Trophoblast cell (in vitro differentiated cells and primary cell): ENCODE results near the gene PRAMEF11.
"Not testable (repeated sequence)": the region's sequence is repeated elsewhere in the genome, so short reads cannot be mapped to it uniquely, and the experiment has no call there.

Source experiments
- DNase-seq, 2 donors: peaks; one replicate each; pipeline ENCODE4 v3.0.0-alpha.2; 2016
- H2AFZ ChIP-seq: 2 replicates; pipeline ENCODE4 v1.6.1; 2013; ENCODE audit warnings: low read length, moderate library complexity, mild to moderate bottlenecking; ENCODE audit not compliant: insufficient read depth, poor library complexity
- H2AK5ac ChIP-seq: 2 replicates; pipeline ENCODE4 v1.6.1; 2013; ENCODE audit warnings: mild to moderate bottlenecking, low read length
- H2BK120ac ChIP-seq: 2 replicates; pipeline ENCODE4 v1.6.1; 2013; ENCODE audit warnings: low read length, mild to moderate bottlenecking, moderate library complexity; ENCODE audit not compliant: insufficient read depth, poor library complexity
- H2BK12ac ChIP-seq: 2 replicates; pipeline ENCODE4 v1.6.1; 2013; ENCODE audit warnings: mild to moderate bottlenecking, low read length, moderate library complexity
- H2BK5ac ChIP-seq: 2 replicates; pipeline ENCODE4 v1.6.1; 2013; ENCODE audit warnings: low read length, low read depth, moderate library complexity, mild to moderate bottlenecking; ENCODE audit not compliant: poor library complexity
- H3K14ac ChIP-seq: 2 replicates; pipeline ENCODE4 v1.6.1; 2013; ENCODE audit warnings: mild to moderate bottlenecking, low read length
- H3K18ac ChIP-seq: 2 replicates; pipeline ENCODE4 v1.6.1; 2013; ENCODE audit warnings: mild to moderate bottlenecking, low read length
- H3K23ac ChIP-seq: 2 replicates; pipeline ENCODE4 v1.6.1; 2013; ENCODE audit warnings: low read length
- H3K27ac ChIP-seq: 2 replicates; pipeline ENCODE4 v1.5.1; 2013; ENCODE audit warnings: low read depth, mild to moderate bottlenecking, inconsistent platforms, low read length, moderate library complexity
- H3K27me3 ChIP-seq: 2 replicates; pipeline ENCODE4 v1.6.1; 2013; ENCODE audit warnings: inconsistent platforms, mild to moderate bottlenecking, low read length, moderate library complexity; ENCODE audit not compliant: insufficient read depth
- H3K36me3 ChIP-seq, 2 experiments: 1 replicate in 1 of 2; 2 replicates in 1 of 2; pipeline ENCODE4 v1.6.1; 2013; ENCODE audit warnings: low read length in 2 of 2, mild to moderate bottlenecking in 2 of 2, moderate library complexity in 1 of 2; ENCODE audit not compliant: insufficient read depth in 2 of 2, control insufficient read depth in 1 of 2
- H3K4ac ChIP-seq: 2 replicates; pipeline ENCODE4 v1.6.1; 2013; ENCODE audit warnings: low read depth, mild to moderate bottlenecking, low read length, moderate library complexity
- H3K4me1 ChIP-seq, 2 experiments: 1 replicate in 1 of 2; 2 replicates in 1 of 2; pipeline ENCODE4 v1.6.1; 2013; ENCODE audit warnings: low read length in 2 of 2, mild to moderate bottlenecking in 2 of 2, moderate library complexity in 1 of 2; ENCODE audit not compliant: insufficient read depth in 2 of 2, control insufficient read depth in 1 of 2
- H3K4me2 ChIP-seq: 2 replicates; pipeline ENCODE4 v1.6.1; 2013; ENCODE audit warnings: inconsistent platforms, mild to moderate bottlenecking, low read length, moderate library complexity
- H3K4me3 ChIP-seq: 2 replicates; pipeline ENCODE4 v1.5.1; 2013; ENCODE audit warnings: mild to moderate bottlenecking, low read depth, low read length, inconsistent platforms
- H3K79me1 ChIP-seq: one replicate; pipeline ENCODE4 v1.6.1; 2013; ENCODE audit warnings: low read length
- H3K79me2 ChIP-seq: 2 replicates; pipeline ENCODE4 v1.6.1; 2013; ENCODE audit warnings: low read length, mild to moderate bottlenecking; ENCODE audit not compliant: control insufficient read depth, insufficient read depth, poor library complexity
- H3K9ac ChIP-seq: 2 replicates; pipeline ENCODE4 v1.6.1; 2013; ENCODE audit warnings: mild to moderate bottlenecking, low read length
- H3K9me3 ChIP-seq: 2 replicates; pipeline ENCODE4 v1.6.1; 2013; ENCODE audit warnings: low read depth, mild to moderate bottlenecking, control low read depth, inconsistent platforms, low read length; ENCODE audit not compliant: insufficient read depth
- H4K12ac ChIP-seq: 2 replicates; pipeline ENCODE4 v1.6.1; 2013; ENCODE audit warnings: low read depth, mild to moderate bottlenecking, low read length, moderate library complexity
- H4K8ac ChIP-seq: 2 replicates; pipeline ENCODE4 v1.6.1; 2013; ENCODE audit warnings: low read depth, mild to moderate bottlenecking, low read length, moderate library complexity
- H4K91ac ChIP-seq: one replicate; pipeline ENCODE4 v1.6.1; 2013; ENCODE audit warnings: low read depth, mild to moderate bottlenecking, low read length, moderate library complexity
- WGBS: extraction: QIAGEN DNeasy Blood & Tissue Kit; methylation state at CpG from one replicate; pipeline ENCODE4 v1.1.7; 2013; ENCODE audit warnings: missing lambda C conversion rate; ENCODE audit not compliant: insufficient read length, insufficient coverage; ENCODE audit errors: extremely low coverage; 5-methylcytosine and 5-hydroxymethylcytosine counted together

The PRAMEF11 gene

DNA sequence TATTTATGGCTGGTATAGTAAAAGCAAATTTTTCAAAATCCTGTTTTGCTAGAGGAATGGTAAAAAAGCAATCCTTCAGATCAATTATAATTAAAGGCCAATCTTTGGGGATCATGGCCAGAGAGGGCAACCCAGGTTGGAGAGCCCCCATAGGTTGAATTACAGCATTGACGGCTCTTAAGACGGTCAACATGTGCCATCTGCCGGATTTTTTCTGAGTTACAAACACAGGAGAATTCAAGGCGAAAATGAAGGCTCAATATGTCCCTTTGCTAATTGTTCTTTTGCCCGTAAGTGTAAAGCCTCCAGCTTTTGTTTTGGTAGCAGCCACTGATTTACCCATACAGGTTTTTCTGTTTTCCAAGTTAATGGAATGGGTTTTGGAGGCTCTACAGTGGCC lies 49.7 kb downstream of the PRAMEF11 start:
- H3K4me3 ChIP-seq, H3K79me2 ChIP-seq, H3K14ac ChIP-seq, DNase-seq, H2AFZ ChIP-seq, H3K36me3 ChIP-seq, H3K27ac ChIP-seq, H3K9me3 ChIP-seq, H2AK5ac ChIP-seq, H2BK120ac ChIP-seq, H3K9ac ChIP-seq, H4K91ac ChIP-seq, H4K8ac ChIP-seq, H3K4me1 ChIP-seq, H2BK5ac ChIP-seq, H3K23ac ChIP-seq, H2BK12ac ChIP-seq, H3K27me3 ChIP-seq, H3K4me2 ChIP-seq, H3K18ac ChIP-seq, H3K79me1 ChIP-seq, H4K12ac ChIP-seq, H3K4ac ChIP-seq: not testable (repeated sequence)
- no CpG with 5 or more reads among the region's 5 CpGs for WGBS

DNA sequence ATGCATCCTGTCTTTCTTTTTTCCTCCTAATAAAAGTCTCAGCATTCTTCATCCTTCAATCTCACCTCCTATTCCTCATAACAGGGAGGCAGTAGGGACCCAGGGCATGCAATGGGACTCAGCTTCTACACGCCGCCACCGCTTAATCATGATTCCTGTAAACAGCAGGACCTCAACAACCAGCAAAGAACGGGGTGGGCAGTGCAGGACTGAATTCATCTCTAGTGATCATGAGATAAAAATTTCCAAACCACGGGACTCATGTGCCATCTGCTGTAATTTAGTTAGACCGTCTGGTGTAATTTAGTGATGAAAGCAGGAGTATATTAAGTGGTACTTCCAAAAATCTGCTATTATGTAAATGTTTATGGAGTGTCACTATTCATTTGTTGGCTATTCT lies 52.3 kb downstream of the PRAMEF11 start:
- no peak overlapping the region for H3K4ac ChIP-seq
- no peak overlapping the region for H2BK12ac ChIP-seq
- no peak for DNase-seq
- H4K91ac ChIP-seq: no peak overlapping the region
- H3K27me3 ChIP-seq: no peaks in the 10 kb centered on the region
- H3K79me2 ChIP-seq: no peaks in the 10 kb centered on the region
- no peak overlapping the region for H4K12ac ChIP-seq
- WGBS: no CpG with 5 or more reads among the region's 6 CpGs
- no peak overlapping the region for H3K9ac ChIP-seq
- H3K18ac ChIP-seq: no peak overlapping the region
- H3K27ac ChIP-seq: no peak overlapping the region
- no peak overlapping the region for H3K4me3 ChIP-seq
- no peak overlapping the region for H2AK5ac ChIP-seq
- no peak overlapping the region for H3K23ac ChIP-seq
- H3K14ac ChIP-seq: no peak overlapping the region
- no peak overlapping the region for H2BK5ac ChIP-seq
- H2AFZ ChIP-seq: no peak overlapping the region
- no peak overlapping the region for H3K4me2 ChIP-seq
- no peaks in the 10 kb centered on the region for H3K4me1 ChIP-seq
- no peaks in the 10 kb centered on the region for H3K79me1 ChIP-seq
- H2BK120ac ChIP-seq: no peak overlapping the region
- H4K8ac ChIP-seq: no peak overlapping the region
- no peaks in the 10 kb centered on the region for H3K36me3 ChIP-seq
- peaks cover 2% of the 10 kb centered on the region for H3K9me3 ChIP-seq

DNA sequence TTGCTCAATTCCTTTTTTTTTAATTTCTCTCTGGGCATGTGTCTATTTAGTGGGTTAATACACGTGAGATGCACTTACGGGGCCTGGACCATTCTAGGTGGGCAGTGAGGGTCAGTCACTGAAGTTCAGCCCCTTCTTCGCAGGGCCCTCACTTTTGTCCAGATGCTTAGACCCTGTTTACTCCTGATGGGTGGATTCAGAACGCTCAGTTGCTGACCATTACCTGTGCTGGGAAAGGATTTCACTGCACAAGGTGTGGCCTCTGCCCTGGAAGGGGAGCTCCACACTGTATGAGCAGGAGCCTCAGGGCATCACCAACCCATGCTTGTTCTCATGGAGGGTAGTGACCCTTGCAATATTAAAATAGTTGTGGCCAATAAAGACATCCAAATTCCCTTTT lies 53.1 kb downstream of the PRAMEF11 start:
- no peak overlapping the region for H2AFZ ChIP-seq

DNA sequence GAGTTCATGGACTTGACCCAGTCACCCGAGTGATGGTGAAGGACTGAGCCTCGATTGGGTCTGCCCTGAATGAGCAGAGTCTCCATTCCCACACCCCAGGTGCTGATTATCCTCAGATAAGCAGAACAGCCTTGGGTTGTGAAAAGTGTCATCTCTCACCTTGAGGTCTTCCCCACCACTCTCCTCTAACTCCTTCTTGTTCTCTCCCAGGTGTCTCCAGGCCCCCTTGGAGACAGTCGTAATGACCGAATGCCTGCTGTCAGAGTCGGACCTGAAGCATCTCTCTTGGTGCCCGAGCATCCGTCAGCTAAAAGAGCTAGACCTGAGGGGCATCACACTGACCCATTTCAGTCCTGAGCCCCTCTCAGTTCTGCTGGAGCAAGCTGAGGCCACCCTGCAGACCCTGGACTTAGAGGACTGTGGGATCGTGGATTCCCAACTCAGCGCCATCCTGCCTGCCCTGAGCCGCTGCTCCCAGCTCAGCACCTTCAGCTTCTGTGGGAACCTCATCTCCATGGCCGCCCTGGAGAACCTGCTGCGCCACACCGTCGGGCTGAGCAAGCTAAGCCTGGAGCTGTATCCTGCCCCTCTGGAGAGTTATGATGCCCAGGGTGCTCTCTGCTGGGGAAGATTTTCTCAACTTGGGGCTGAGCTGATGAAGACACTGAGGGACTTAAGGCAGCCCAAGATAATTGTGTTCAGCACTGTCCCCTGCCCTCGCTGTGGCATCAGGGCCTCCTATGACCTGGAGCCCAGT lies 54.2 kb downstream of the PRAMEF11 start:
- Histone ChIP-seq H2BK120ac (no peak overlapping the region), H2AK5ac (no peak overlapping the region), H2BK5ac (no peak overlapping the region), H3K4ac (no peak overlapping the region), H3K79me1 (no peaks in the 10 kb centered on the region), H3K9me3 (peaks cover 3% of the 10 kb centered on the region), H3K9ac (no peak overlapping the region), H3K18ac (no peak overlapping the region), H3K23ac (no peak overlapping the region), H3K36me3 (no peaks in the 10 kb centered on the region), H3K27me3 (no peaks in the 10 kb centered on the region), H3K14ac (no peak overlapping the region), H3K4me2 (no peak overlapping the region), H4K91ac (no peak overlapping the region), H3K4me1 (no peaks in the 10 kb centered on the region), H4K12ac (no peak overlapping the region), H3K79me2 (no peaks in the 10 kb centered on the region), H3K4me3 (no peak overlapping the region), H2AFZ (no peak overlapping the region), H4K8ac (no peak overlapping the region), H3K27ac (no peak overlapping the region), H2BK12ac (no peak overlapping the region)
- no CpG with 5 or more reads among the region's 15 CpGs for WGBS
- DNase-seq: no peak

More for the DNA sequence above, 53.1 kb downstream of the PRAMEF11 start:
- Histone ChIP-seq H3K23ac (no peak overlapping the region), H3K4me1 (no peaks in the 10 kb centered on the region), H2BK12ac (no peak overlapping the region), H2AK5ac (no peak overlapping the region), H4K91ac (no peak overlapping the region), H3K18ac (no peak overlapping the region), H4K12ac (no peak overlapping the region), H4K8ac (no peak overlapping the region), H3K4me3 (no peak overlapping the region), H3K79me2 (no peaks in the 10 kb centered on the region), H3K27me3 (no peaks in the 10 kb centered on the region), H2BK120ac (no peak overlapping the region), H3K79me1 (no peaks in the 10 kb centered on the region), H2BK5ac (no peak overlapping the region), H3K4me2 (no peak overlapping the region), H3K27ac (no peak overlapping the region), H3K9ac (no peak overlapping the region), H3K36me3 (no peaks in the 10 kb centered on the region), H3K4ac (no peak overlapping the region), H3K9me3 (peaks cover 1% of the 10 kb centered on the region), H3K14ac (no peak overlapping the region)
- no CpG with 5 or more reads among the region's 4 CpGs for WGBS
- no peak for DNase-seq
